Dendritic cell treated with granulocyte-macrophage colony-stimulating factor and Interleukin-4, amounts not matched to agents 40 ng/mL and 50 ng/mL, for 4 days (primary cell): ENCODE measurements around the gene EYA2.

Source experiments
- H3K27ac Mint-ChIP-seq: one replicate; pipeline ENCODE4 v1.8.0; 2022; ENCODE audit warnings: mild to moderate bottlenecking, mixed read lengths
- H3K27me3 Mint-ChIP-seq: one replicate; pipeline ENCODE4 v1.8.0; 2022; ENCODE audit warnings: mild to moderate bottlenecking, mixed read lengths
- H3K36me3 Mint-ChIP-seq: one replicate; pipeline ENCODE4 v1.8.0; 2022; ENCODE audit warnings: low read depth, mixed read lengths
- H3K4me1 Mint-ChIP-seq: one replicate; pipeline ENCODE4 v1.8.0; 2022; ENCODE audit warnings: low read depth, mixed read lengths
- H3K4me3 Mint-ChIP-seq: one replicate; pipeline ENCODE4 v1.8.0; 2022; ENCODE audit warnings: mild to moderate bottlenecking, moderate library complexity, mixed read lengths
- H3K9me3 Mint-ChIP-seq: one replicate; pipeline ENCODE4 v1.8.0; 2022; ENCODE audit warnings: mixed read lengths
- intact Hi-C: fragments of 100-400 bp; cut with micrococcal nuclease; formaldehyde crosslinking; loops from one replicate; pipeline ENCODE4 v1.15.0; 2022

Gene EYA2

DNA sequence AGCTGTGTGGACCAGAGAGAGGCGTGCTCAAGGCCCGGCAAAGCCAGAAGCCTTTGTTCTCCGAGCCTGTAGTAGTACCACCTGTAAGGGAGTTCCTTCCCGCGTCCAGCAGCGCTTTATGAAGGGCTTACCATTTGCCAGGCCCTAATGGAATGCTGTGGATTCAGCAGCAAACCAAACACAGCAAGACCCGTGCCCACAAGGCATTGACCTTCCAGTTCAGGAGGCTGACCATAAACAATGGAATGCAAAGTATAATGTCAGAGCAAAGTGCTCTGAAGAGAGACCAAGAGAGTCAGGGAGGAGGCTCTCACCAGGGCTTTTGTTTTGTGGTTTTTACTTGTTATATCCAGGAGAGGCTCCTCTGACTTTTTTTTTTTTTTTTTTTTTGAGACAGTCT is 252.0 kb downstream of the EYA2 start:
- Mint-ChIP-seq H3K27ac (peak overlapping the region; percentile 13), H3K4me1 (peaks cover 45% of the 10 kb centered on the region), H3K4me3 (no peak overlapping the region), H3K27me3 (peaks cover 4% of the 10 kb centered on the region), H3K36me3 (no peaks in the 10 kb centered on the region), H3K9me3 (peaks cover 2% of the 10 kb centered on the region)
- intact Hi-C loops, result no loop called here

DNA sequence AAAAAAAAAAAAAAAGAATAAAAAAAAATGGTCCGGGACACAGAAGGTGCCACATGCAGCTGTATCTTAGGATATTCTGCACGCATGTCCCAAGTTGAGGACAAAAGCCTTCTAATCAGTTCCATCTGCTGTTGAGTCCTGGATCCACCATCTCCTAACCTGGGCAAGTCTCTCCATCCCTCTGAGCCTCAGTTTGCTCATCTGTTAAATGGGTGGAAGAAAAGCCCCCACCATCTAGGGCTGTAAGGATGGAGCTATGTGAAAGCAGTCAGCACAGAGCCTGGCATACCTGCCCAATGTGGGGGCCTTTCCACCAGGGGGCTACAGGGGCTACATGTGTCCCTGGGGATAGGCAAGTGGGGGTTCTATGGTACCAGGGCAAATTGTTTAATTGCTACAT is 253.4 kb downstream of the EYA2 start:
- intact Hi-C loops, result no loop called here
- no peak overlapping the region for H3K27ac Mint-ChIP-seq
- H3K27me3 Mint-ChIP-seq, result peaks cover 9% of the 10 kb centered on the region
- H3K9me3 Mint-ChIP-seq, result no peaks in the 10 kb centered on the region
- H3K4me1 Mint-ChIP-seq, result peaks cover 31% of the 10 kb centered on the region
- H3K36me3 Mint-ChIP-seq, result no peaks in the 10 kb centered on the region
- no peak overlapping the region for H3K4me3 Mint-ChIP-seq

DNA sequence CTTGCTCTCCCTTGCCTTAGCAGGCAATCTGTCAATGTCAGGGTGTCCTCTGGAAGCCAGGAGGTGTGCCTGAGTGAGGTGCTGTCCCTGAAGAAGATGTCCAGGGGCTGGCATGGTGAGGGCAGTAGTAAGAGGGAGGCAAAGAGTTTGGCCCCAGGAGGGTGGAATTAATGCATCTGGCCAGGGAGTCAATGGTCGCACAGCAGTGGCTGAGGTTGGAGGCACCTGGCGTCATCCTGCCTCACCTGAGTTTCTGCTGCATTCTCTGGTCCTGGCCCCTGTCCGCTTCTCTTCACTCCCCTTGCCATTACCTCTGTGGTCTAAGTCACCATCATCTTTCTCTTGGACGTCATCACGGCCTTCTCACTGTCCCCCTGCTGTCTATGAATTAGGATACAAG is 255.3 kb downstream of the EYA2 start:
- intact Hi-C loops, result loop anchor here (1.0 to 2.0 kb wide), 2 partner anchors 383 to 397 kb away; no protein-coding TSS in a partner anchor
- Mint-ChIP-seq H3K9me3 (no peaks in the 10 kb centered on the region), H3K36me3 (no peaks in the 10 kb centered on the region), H3K4me1 (peaks cover 19% of the 10 kb centered on the region), H3K4me3 (no peak overlapping the region), H3K27me3 (peaks cover 15% of the 10 kb centered on the region), H3K27ac (peak overlapping the region; percentile 20)

DNA sequence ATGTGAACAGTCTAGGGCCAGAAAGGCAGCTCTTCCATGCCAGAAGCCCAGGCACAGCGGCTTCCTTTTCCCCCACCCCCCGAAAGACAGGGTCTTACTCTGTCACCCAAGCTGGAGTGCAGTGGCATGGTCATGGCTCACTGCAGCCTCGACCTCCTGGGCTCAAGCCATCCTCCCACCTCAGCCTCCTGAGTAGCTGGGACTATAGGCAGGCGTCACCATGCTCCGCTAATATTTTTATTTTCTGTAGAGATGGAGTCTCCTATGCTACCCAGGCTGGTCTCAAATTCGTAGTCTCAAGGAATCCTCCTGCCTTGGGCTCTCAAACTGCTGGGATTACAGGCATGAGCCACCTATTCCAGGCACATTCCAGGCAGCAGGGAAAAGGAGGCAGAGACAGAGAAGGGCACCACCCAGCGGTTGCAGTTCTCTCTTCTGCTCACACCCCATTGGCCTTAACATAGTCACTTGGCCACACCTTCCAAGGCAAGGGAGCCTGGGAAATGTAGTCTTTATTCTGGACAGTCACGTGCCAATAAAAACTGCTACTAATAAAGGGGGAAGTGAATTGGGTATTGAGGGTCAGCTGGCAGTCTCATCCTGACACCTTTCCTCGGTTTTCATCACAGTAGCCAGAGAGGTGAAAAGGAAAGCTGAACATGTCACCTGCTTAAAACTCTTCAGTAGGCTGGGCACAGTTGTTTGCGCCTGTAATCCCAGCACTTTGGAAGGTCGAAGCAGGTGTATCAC is 255.9 kb downstream of the EYA2 start:
- H3K9me3 Mint-ChIP-seq, result no peaks in the 10 kb centered on the region
- peaks cover 18% of the 10 kb centered on the region for H3K4me1 Mint-ChIP-seq
- H3K27me3 Mint-ChIP-seq, result peaks cover 15% of the 10 kb centered on the region
- H3K27ac Mint-ChIP-seq, result peak overlapping the region; percentile 20
- no peaks in the 10 kb centered on the region for H3K36me3 Mint-ChIP-seq
- intact Hi-C loops, result loop anchor here (1.0 to 2.0 kb wide), 2 partner anchors 383 to 398 kb away; no protein-coding TSS in a partner anchor
- H3K4me3 Mint-ChIP-seq, result no peak overlapping the region

DNA sequence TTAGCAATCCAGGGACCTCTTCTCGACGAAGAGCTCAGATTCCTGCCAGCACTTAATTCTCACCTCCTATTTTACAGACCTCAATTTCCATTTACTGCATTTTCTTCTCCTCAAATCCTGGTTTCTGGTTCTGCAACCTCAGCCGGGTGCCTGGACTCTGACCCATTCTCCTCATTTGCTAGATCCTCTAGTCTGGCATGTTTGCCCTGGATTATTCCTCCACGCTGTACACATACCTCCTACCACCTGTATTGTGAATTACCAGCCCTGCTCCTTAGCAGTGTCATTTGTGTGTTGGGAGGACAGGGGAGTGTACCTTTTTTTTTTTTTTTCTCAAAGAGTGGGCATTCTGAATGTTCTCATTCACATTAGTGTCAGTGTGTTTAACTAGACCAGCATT is 257.4 kb downstream of the EYA2 start:
- Mint-ChIP-seq H3K9me3 (no peaks in the 10 kb centered on the region), H3K36me3 (no peaks in the 10 kb centered on the region), H3K4me3 (no peak overlapping the region), H3K4me1 (peaks cover 11% of the 10 kb centered on the region), H3K27ac (no peak overlapping the region), H3K27me3 (peaks cover 16% of the 10 kb centered on the region)
- intact Hi-C loops, result no loop called here

DNA sequence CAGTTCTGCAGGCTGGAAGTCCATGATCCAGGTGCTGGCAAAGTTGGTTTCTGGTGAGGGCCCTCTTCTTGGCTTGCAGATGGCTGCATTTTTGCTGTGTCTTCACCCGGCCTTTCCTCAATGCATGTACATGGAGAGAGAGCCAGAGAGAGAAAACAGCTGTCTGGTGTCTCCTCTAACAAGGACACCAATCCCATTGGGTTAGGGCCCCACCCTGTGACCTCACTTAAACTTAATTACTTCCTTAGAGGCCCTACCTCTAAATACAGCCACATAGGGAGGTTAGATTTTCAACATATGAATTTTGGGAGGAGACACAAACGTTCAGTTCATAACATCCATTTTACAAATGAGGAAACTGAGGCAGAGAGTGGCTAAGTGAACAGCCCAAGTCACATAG is 259.4 kb downstream of the EYA2 start:
- Mint-ChIP-seq H3K27me3 (peaks cover 21% of the 10 kb centered on the region), H3K27ac (no peak overlapping the region)
- intact Hi-C loops, result no loop called here

DNA sequence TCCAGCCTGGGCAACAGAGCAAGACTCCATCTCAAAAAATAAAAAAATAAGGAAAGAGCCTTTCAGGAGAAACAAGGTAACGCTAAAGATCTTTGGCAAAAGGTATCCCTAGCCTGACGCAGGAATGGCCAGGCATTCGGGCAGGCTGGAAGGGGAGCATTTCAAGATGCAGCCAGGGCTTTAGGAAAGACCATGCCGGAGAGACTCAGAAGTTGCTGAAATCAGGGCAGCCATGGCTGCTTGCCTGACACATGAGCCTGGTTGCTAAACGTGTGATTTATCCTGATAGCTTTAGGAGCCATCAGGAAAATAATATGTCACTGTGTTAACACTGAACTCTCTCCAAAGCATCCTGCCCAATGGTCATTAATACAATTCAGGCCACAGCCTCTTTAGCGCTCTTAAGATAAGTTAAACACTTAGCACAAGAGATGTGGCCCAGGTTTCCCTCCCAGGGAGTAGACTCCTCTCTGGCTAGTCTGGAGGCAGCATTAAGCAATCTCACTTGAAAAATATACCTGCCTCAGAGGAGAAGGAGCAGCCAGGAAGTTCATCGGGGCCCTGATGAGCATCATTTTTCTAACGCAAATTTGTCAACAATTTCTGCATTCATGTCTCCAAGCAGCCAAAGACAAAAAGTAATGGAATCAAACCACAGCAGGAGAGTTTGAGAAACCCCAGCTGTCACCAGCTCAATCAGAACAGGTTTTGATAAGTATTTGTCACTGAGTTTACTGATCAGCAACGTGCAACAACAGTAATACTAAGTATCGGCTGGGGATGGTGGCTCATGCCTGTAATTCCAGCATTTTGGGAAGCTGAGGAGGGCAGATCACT is 261.9 kb downstream of the EYA2 start:
- Mint-ChIP-seq H3K9me3 (no peaks in the 10 kb centered on the region), H3K27me3 (peaks cover 24% of the 10 kb centered on the region), H3K36me3 (no peaks in the 10 kb centered on the region), H3K4me3 (no peak overlapping the region), H3K4me1 (no peaks in the 10 kb centered on the region), H3K27ac (no peak overlapping the region)
- intact Hi-C loops, result no loop called here

More for the DNA sequence above, 259.4 kb downstream of the EYA2 start:
- Mint-ChIP-seq H3K4me3 (no peak overlapping the region), H3K4me1 (peaks cover 5% of the 10 kb centered on the region), H3K9me3 (no peaks in the 10 kb centered on the region), H3K36me3 (no peaks in the 10 kb centered on the region)

DNA sequence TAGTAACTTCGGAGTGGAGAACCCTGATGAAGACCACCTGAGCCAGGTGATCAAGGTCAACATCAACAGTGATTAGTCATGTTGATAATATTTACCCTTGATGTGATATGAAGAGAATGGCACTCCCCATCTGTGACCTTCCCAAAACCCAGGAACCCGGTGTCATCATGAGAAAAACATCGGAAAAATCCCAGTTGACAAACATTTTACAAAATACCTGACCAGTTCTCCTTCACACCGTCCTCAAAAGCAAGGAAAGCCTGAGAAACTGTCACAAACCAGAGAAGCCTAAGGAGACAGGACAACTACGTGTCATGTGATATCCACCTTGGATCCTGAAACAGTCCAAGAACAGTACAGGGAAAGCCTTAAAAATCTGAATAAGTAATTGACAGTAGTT is 264.5 kb downstream of the EYA2 start:
- no peak overlapping the region for H3K4me3 Mint-ChIP-seq
- no peak overlapping the region for H3K27ac Mint-ChIP-seq
- no peaks in the 10 kb centered on the region for H3K4me1 Mint-ChIP-seq
- intact Hi-C loops, result no loop called here
- no peaks in the 10 kb centered on the region for H3K36me3 Mint-ChIP-seq
- peaks cover 20% of the 10 kb centered on the region for H3K27me3 Mint-ChIP-seq
- no peaks in the 10 kb centered on the region for H3K9me3 Mint-ChIP-seq

DNA sequence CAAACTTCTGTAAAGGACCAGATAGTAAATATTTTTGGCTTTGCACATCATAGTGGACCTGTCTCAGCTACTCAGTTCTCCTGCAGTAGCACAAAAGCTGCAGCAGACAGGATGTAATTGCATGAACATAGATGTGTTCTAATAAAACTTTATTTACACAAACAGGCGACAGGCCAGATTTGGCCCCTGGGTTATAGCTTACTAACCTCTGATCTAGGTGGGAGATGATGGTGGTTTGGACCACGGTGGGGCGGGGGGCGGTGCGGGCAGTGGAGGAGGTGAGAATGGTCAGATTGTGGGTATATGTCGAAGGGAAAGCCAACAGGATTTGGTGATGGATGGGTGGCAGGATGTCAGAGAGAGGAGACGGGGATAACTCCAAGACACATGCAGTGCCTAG is 265.6 kb downstream of the EYA2 start:
- intact Hi-C loops, result loop anchor here (10.0 kb wide), 1 partner anchor 1145 kb away; no protein-coding TSS in a partner anchor
- peaks cover 19% of the 10 kb centered on the region for H3K27me3 Mint-ChIP-seq
- H3K9me3 Mint-ChIP-seq, result no peaks in the 10 kb centered on the region
- no peaks in the 10 kb centered on the region for H3K36me3 Mint-ChIP-seq
- H3K4me1 Mint-ChIP-seq, result no peaks in the 10 kb centered on the region
- no peak overlapping the region for H3K27ac Mint-ChIP-seq
- no peak overlapping the region for H3K4me3 Mint-ChIP-seq

DNA sequence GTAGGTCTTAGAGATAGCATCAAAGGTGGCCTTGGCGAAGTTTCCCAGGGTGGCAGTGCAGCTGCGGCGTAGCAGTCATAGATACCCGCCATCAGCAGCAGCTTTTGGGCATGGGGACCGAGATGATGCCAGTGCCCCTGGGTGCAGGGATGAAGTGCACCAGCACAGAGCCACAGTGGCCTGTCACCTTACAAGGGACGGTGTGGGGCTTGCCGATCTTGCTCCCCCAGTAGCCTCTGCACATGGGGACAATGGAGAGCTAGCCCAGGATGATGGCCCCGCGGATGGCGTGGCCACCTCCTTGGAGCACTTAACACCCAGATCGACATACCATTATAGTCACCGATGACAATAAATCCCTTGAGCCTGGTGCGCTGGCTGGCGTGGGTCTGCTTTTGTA is 266.3 kb downstream of the EYA2 start:
- no peaks in the 10 kb centered on the region for H3K9me3 Mint-ChIP-seq

DNA sequence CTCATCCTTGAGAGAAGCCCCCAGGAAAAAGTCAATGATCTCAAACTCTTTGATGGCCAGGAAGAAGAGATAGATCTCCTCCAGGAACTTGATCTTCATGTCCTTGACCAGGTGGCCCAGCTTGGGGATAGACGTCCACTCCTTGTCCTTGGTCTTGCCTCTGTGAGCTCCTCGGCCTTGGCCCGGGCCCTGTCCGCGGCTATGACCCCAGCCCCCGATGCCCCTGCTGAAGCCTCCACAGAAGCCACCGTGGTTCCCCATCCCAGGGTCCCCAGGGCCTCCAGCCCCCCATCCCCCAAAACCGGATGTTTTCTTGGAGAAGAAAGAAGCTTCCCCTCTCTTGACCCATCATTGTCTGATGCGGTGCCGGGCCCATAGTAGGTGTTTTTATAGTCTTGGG is 266.8 kb downstream of the EYA2 start:
- intact Hi-C loops, result loop anchor here (10.0 kb wide), 1 partner anchor 1143 kb away; no protein-coding TSS in a partner anchor
- Mint-ChIP-seq H3K27ac (no peak overlapping the region), H3K4me1 (no peaks in the 10 kb centered on the region), H3K4me3 (no peak overlapping the region), H3K36me3 (no peaks in the 10 kb centered on the region), H3K27me3 (peaks cover 18% of the 10 kb centered on the region), H3K9me3 (no peaks in the 10 kb centered on the region)

More for the DNA sequence above, 266.3 kb downstream of the EYA2 start:
- intact Hi-C loops, result loop anchor here (10.0 kb wide), 1 partner anchor 1144 kb away; no protein-coding TSS in a partner anchor
- H3K27me3 Mint-ChIP-seq, result peaks cover 19% of the 10 kb centered on the region
- no peaks in the 10 kb centered on the region for H3K4me1 Mint-ChIP-seq
- no peak overlapping the region for H3K4me3 Mint-ChIP-seq
- H3K36me3 Mint-ChIP-seq, result no peaks in the 10 kb centered on the region
- H3K27ac Mint-ChIP-seq, result no peak overlapping the region

DNA sequence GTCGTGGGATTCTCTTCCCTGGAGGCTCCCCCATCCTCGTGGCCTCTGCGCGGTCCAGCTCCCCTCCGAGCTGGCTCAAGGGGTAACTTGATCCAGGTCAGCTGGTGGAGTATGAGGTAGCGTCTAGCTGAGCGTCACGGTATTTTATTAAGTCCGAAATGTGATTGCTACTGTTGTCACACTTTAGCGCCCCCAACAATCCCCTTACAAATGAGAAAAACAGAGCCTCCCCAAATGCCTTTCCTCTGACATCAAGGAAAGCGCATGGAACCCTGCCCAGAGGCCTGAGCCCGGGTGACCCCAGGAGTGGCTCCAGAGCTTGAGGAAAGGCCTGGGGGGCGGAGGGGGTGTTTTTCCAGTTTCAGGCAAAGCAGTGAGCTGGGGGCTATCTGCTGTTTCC is 269.5 kb downstream of the EYA2 start:
- Mint-ChIP-seq H3K27me3 (peaks cover 26% of the 10 kb centered on the region), H3K4me1 (no peaks in the 10 kb centered on the region)
- intact Hi-C loops, result loop anchor here (10.0 kb wide), 1 partner anchor 1141 kb away; no protein-coding TSS in a partner anchor

DNA sequence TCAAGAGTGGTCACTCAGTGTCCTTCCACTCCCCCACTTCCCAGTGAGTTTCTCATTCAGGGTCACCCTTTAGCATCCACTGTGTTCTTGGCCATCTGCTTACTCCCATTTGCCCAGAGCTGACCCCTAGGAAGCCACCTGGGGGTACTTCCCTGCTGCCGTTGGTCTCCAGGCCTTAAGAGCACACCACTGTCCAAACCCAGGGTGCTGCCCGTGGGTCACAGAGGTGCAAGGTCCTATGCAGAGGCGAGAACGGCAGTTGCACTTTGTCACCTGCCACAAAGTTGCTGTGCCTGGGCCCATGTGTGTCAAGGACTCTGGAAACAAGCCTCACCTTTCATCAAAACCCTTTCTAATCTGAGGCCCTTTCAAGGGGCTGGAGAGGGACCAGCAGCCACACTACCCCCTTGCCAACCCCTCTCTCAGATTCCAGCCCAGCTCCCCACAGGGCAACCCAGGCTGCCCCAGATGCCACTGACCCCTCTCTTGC is 270.8 kb downstream of the EYA2 start:
- intact Hi-C loops, result loop anchor here (10.0 kb wide), 1 partner anchor 1139 kb away; no protein-coding TSS in a partner anchor
- Mint-ChIP-seq H3K36me3 (no peaks in the 10 kb centered on the region), H3K27me3 (peaks cover 26% of the 10 kb centered on the region), H3K9me3 (no peaks in the 10 kb centered on the region), H3K4me3 (no peak overlapping the region), H3K4me1 (no peaks in the 10 kb centered on the region), H3K27ac (no peak overlapping the region)

More for the DNA sequence above, 269.5 kb downstream of the EYA2 start:
- H3K27ac Mint-ChIP-seq, result no peak overlapping the region
- H3K36me3 Mint-ChIP-seq, result no peaks in the 10 kb centered on the region
- no peak overlapping the region for H3K4me3 Mint-ChIP-seq
- no peaks in the 10 kb centered on the region for H3K9me3 Mint-ChIP-seq

DNA sequence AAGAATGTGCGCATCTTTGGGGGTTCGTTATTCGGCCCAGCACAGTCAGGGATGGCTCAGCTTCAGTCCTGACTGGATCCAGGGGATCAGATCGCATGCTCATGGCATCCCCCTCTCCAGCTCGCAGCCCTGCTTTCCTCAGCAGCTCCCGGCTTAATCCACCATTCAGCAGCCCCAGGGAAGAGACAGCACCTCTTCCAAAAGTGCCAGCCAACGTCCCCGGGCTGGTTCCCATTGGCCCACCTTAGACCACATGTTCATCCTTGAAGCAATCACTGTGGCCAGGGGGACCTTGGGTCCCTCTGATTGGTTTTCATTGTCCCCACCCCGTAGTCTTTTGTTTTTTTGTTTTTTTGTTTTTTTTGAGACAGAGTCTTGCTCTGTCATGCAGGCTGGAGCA is 273.2 kb downstream of the EYA2 start:
- intact Hi-C loops, result loop anchor here (10.0 kb wide), 1 partner anchor 1137 kb away; no protein-coding TSS in a partner anchor
- no peaks in the 10 kb centered on the region for H3K4me1 Mint-ChIP-seq

More for the DNA sequence above, 273.2 kb downstream of the EYA2 start:
- Mint-ChIP-seq H3K36me3 (no peaks in the 10 kb centered on the region), H3K9me3 (no peaks in the 10 kb centered on the region), H3K4me3 (no peak overlapping the region), H3K27ac (no peak overlapping the region), H3K27me3 (peaks cover 29% of the 10 kb centered on the region)
